Smooth muscle cell (in vitro differentiated cells): ENCODE results near the gene PPARA. TPM values are rescaled to one million over a fixed set of nuclear protein-coding genes. Genes with fewer than 3 reads are reported as not detected.

Source experiments
- DNase-seq: peaks from one replicate; lab custom pipeline; 2025; ENCODE audit not compliant: unreplicated experiment; lab: John Stamatoyannopoulos, UW
- H2AFZ ChIP-seq: fragments of 200-600 bp; sonication (generic); 2 replicates; pipeline ENCODE4 v1.6.0; 2016; ENCODE audit warnings: antibody characterized with exemption, low read depth, mild to moderate bottlenecking
- H3F3A ChIP-seq: fragments of 200-600 bp; sonication (generic); 2 replicates; pipeline ENCODE4 v1.6.0; 2017; ENCODE audit warnings: antibody characterized with exemption, low read depth
- H3K27ac ChIP-seq: fragments of 200-600 bp; sonication (generic); 2 replicates; pipeline ENCODE4 v1.5.1; 2016; ENCODE audit warnings: low read depth, mild to moderate bottlenecking
- H3K27me3 ChIP-seq: fragments of 200-600 bp; sonication (generic); 2 replicates; pipeline ENCODE4 v1.6.1; 2016; ENCODE audit warnings: low read depth, mild to moderate bottlenecking
- H3K36me3 ChIP-seq: fragments of 200-600 bp; sonication (generic); 2 replicates; pipeline ENCODE4 v1.5.1; 2016; ENCODE audit warnings: low read depth
- H3K4me1 ChIP-seq: fragments of 200-600 bp; sonication (generic); 2 replicates; pipeline ENCODE4 v1.5.1; 2016; ENCODE audit warnings: low read depth
- H3K4me2 ChIP-seq: fragments of 200-600 bp; sonication (generic); 2 replicates; pipeline ENCODE4 v1.6.0; 2016; ENCODE audit warnings: mild to moderate bottlenecking
- H3K4me3 ChIP-seq: fragments of 200-600 bp; sonication (generic); 2 replicates; pipeline ENCODE4 v1.5.1; 2016; ENCODE audit warnings: mild to moderate bottlenecking
- H3K79me2 ChIP-seq: fragments of 200-600 bp; sonication (generic); 2 replicates; pipeline ENCODE4 v1.6.0; 2016; ENCODE audit warnings: low read depth, mild to moderate bottlenecking
- H3K9ac ChIP-seq: fragments of 200-600 bp; sonication (generic); 2 replicates; pipeline ENCODE4 v1.6.0; 2016; ENCODE audit warnings: low read depth
- H3K9me3 ChIP-seq: fragments of 200-600 bp; sonication (generic); replicated peaks from 2 replicates; pipeline ENCODE4 v1.5.1; 2016; ENCODE audit warnings: low read depth
- H4K20me1 ChIP-seq: fragments of 200-600 bp; sonication (generic); 2 replicates; pipeline ENCODE4 v1.6.0; 2016; ENCODE audit warnings: low read depth
- WGBS: methylation state at CpG from one replicate; pipeline ENCODE4 v1.1.7; 2016; ENCODE audit warnings: low lambda C conversion rate; 5-methylcytosine and 5-hydroxymethylcytosine counted together
- polyA plus RNA-seq: library from polyadenylated mRNA; unstranded; fragments of >200 nt; fragmentation: Nextera tagmentation; extraction: Ambion mirVana; gene quantifications from 2 replicates; pipeline ENCODE4 v1.2.1, GENCODE V29; 2016
- total RNA-seq: library from RNA; depleted of rRNA; stranded (reverse); fragments of >200 nt; gene quantifications from 2 replicates; pipeline ENCODE4 v1.2.3, GENCODE V29; 2014
- TF ChIP-seq, protein P1 (sequence below): fragments of 200-600 bp; sonication (generic); IDR thresholded peaks from 2 replicates; pipeline ENCODE4 v1.5.1; 2017; ENCODE audit warnings: borderline replicate concordance, mild to moderate bottlenecking, antibody characterized with exemption; ENCODE audit not compliant: insufficient read depth, poor library complexity, severe bottlenecking

Gene PPARA
- total and polyA plus RNA-seq, 2 experiments from 2014 or later: 9.2 to 18.0 TPM

DNA sequence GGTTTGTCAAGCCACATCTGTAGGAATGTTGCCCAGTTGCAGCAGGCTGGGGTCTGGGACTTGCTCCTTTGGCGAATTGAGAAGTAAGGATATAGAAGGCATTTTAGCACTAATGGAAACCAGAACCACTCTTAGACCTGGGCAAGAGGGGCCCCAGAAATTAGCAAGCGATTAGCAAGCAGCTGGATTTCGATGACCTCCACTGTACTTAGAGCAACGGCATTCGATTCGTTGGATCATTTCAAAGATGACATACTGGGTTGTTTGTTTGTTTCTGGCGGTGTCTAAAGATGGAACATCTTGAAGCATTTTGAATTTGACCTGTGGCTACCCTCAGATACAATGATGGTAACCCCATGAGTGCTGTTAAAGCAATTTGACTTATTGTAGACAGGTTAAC is 100.9 kb downstream of the PPARA start:
- no peaks in the 10 kb centered on the region for H3K36me3 ChIP-seq
- peaks cover 13% of the 10 kb centered on the region for H3K4me1 ChIP-seq
- H2AFZ ChIP-seq: no peak overlapping the region
- no peak for DNase-seq
- no peaks in the 10 kb centered on the region for H3K9me3 ChIP-seq
- H3K79me2 ChIP-seq: no peaks in the 10 kb centered on the region
- WGBS: 96% methylated on average over 7 of the region's 7 CpGs
- H3K27me3 ChIP-seq: no peaks in the 10 kb centered on the region
- no peaks in the 10 kb centered on the region for H3F3A ChIP-seq
- H4K20me1 ChIP-seq: no peaks in the 10 kb centered on the region
- no peak overlapping the region for H3K27ac ChIP-seq
- TF ChIP-seq, protein P1, sequence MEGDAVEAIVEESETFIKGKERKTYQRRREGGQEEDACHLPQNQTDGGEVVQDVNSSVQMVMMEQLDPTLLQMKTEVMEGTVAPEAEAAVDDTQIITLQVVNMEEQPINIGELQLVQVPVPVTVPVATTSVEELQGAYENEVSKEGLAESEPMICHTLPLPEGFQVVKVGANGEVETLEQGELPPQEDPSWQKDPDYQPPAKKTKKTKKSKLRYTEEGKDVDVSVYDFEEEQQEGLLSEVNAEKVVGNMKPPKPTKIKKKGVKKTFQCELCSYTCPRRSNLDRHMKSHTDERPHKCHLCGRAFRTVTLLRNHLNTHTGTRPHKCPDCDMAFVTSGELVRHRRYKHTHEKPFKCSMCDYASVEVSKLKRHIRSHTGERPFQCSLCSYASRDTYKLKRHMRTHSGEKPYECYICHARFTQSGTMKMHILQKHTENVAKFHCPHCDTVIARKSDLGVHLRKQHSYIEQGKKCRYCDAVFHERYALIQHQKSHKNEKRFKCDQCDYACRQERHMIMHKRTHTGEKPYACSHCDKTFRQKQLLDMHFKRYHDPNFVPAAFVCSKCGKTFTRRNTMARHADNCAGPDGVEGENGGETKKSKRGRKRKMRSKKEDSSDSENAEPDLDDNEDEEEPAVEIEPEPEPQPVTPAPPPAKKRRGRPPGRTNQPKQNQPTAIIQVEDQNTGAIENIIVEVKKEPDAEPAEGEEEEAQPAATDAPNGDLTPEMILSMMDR: no peak
- H3K4me3 ChIP-seq: no peak overlapping the region
- H3K4me2 ChIP-seq: peak overlapping the region; percentile 92
- H3K9ac ChIP-seq: no peak overlapping the region

DNA sequence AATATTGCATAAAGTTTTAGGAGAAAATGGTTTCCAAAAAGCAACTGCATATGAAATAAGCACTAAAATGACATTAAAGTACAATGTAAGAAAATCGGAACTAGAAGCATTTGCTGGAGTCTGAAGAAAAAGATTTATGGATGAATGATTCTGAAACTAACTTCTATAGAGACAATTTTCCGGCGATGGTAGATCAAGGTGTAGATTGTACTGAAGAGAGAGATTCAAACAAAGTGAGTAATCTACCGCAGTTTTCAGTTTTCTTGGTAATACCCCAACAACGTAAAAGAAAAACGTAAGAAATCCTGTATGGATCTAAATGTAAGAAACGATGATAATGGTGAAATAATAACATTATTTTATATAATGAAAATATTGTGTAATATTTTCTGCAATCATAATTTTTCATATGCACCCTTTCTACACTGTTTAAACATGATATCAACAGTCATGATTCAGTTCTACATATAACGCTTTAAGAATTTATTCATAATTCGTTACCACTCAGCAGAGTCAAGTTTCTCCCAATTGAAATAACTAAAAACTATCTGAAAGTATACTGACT is 101.6 kb downstream of the PPARA start:
- Histone ChIP-seq H3K4me2 (peak overlapping the region; percentile 92), H3F3A (no peaks in the 10 kb centered on the region), H3K4me1 (peaks cover 13% of the 10 kb centered on the region), H4K20me1 (no peaks in the 10 kb centered on the region), H2AFZ (no peak overlapping the region), H3K36me3 (no peaks in the 10 kb centered on the region), H3K27ac (no peak overlapping the region), H3K79me2 (no peaks in the 10 kb centered on the region), H3K27me3 (no peaks in the 10 kb centered on the region), H3K9me3 (no peaks in the 10 kb centered on the region), H3K9ac (no peak overlapping the region), H3K4me3 (no peak overlapping the region)
- no peak for DNase-seq
- TF ChIP-seq, protein P1: no peak
- WGBS: 96% methylated on average over 9 of the region's 9 CpGs

DNA sequence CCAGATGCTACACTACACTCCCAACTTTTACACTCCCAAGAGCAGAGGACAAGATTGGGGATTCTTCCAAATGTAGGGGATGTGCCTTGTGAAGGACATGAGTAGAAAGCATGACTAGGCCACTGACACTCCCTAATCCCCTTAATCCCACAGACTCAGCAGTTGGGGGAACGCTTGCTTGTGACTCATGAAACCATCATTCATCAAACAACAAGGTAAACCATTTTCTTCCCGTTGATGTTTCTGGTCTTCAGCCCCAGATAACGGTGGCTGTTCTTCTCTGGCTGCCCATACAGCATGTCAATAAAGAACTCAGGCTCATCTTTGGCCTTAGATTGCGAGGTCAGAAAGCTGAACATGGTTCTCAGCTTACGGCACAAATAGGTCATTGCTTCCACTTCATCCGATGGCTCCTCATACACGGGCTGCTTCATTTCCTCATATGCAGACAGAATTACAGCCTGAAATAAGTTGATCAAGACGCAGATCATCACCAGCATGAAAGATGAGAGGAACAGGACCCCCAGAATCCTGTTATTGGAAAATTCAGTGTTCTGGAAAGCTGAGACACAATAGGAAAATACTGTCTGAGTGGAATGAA is 106.1 kb downstream of the PPARA start:
- TF ChIP-seq, protein P1: no peak
- no peak overlapping the region for H3K4me3 ChIP-seq
- no peaks in the 10 kb centered on the region for H3K4me1 ChIP-seq
- no peak overlapping the region for H3K9ac ChIP-seq
- WGBS: 44% methylated on average over 8 of the region's 8 CpGs
- no peak for DNase-seq
- H3K27ac ChIP-seq: no peak overlapping the region
- H2AFZ ChIP-seq: no peak overlapping the region
- no peaks in the 10 kb centered on the region for H3K36me3 ChIP-seq
- peaks cover 17% of the 10 kb centered on the region for H3K27me3 ChIP-seq
- no peaks in the 10 kb centered on the region for H3K79me2 ChIP-seq
- H4K20me1 ChIP-seq: no peaks in the 10 kb centered on the region
- no peaks in the 10 kb centered on the region for H3F3A ChIP-seq
- peak overlapping the region; percentile 2 for H3K4me2 ChIP-seq
- H3K9me3 ChIP-seq: no peaks in the 10 kb centered on the region

DNA sequence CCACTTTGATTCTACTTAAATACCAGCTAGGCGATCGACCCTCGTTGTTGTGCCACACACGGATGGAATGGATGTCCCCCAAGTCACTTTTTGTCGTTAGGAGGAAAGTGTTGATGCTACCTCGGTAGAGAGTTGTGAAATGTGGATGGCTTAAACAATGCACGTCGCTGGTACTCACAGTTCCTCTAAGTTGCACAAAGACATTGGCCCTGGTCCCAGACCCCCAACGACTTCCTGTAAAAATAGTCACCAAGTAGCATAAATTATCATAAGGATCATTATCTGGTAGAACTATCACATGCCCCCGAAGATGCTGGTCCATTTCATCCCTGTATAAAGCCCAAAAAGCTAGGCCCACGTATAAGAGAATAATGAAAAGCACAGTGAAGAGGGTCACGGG is 109.0 kb downstream of the PPARA start:
- Histone ChIP-seq H4K20me1 (no peaks in the 10 kb centered on the region), H3K79me2 (no peaks in the 10 kb centered on the region), H3K27me3 (peaks cover 36% of the 10 kb centered on the region), H3K4me1 (no peaks in the 10 kb centered on the region), H3K27ac (no peak overlapping the region), H2AFZ (no peak overlapping the region), H3K4me3 (no peak overlapping the region), H3K36me3 (no peaks in the 10 kb centered on the region), H3K9me3 (no peaks in the 10 kb centered on the region), H3K4me2 (no peak overlapping the region), H3K9ac (no peak overlapping the region), H3F3A (no peaks in the 10 kb centered on the region)
- WGBS: 87% methylated on average over 12 of the region's 12 CpGs
- DNase-seq: no peak
- TF ChIP-seq, protein P1: no peak
